ENCODE data around the gene MAPKAP1.

DNA sequence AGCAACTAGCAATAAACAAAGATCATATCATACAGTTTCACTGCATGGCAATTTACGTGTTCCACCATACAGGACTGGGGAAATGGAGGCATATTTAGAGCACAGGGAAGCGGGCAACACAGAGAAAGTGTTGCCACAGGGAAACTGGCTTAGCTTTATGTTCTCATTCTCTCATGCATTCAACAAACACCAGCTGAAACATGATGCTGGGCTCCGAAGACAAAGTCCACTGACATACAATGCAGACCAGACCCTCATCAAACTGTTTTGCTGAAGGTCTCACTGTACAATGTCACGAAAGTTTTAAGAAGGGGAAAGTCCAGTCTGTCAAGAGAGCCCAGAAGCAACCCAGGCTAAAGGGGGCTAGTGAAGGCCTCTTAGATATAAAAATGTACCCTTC is 115.1 kb downstream of the MAPKAP1 start:
- TF ChIP-seq EZH2 (IDR thresholded peaks at IDR 0.05; ENCODE audit: insufficient read depth, poor library complexity, severe bottlenecking) = no peak
- no peak for TF ChIP-seq EZH2phosphoT487 (IDR thresholded peaks at IDR 0.05; ENCODE audit: insufficient read depth, low read depth)

All from GM23248 (cell line).